HepG2 (cell line): ENCODE data around the gene ACSS1. TPM values are rescaled to one million over a fixed set of nuclear protein-coding genes. Genes with fewer than 3 reads are reported as not detected.

Experiments used
- ATAC-seq: fragments of 200-7000 bp; cut with Tn5 transposase; 3 replicates; pipeline ENCODE4 v1.9.1; 2020; ENCODE audit warnings: mild to moderate bottlenecking, moderate library complexity
- BruUV-seq: library from RNA; stranded (reverse); fragments of 400-500 nt; replicated peaks from 2 replicates; lab custom pipeline; 2021; lab: Mats Ljungman, UMichigan
- CTCF ChIA-PET: fragments of 300-600 bp; formaldehyde crosslinking; extraction: SDS; loops from one replicate; lab custom pipeline; 2021; ENCODE audit warnings: low total read pairs, inconsistent platforms, low intra/inter-chr PET ratio; lab: Yijun Ruan, JAX
- POLR2A ChIA-PET: fragments of 350-600 bp; sonication (Branson Sonifier 250); formaldehyde crosslinking; loops from one replicate; lab custom pipeline; 2020; ENCODE audit warnings: antibody characterized with exemption, inconsistent platforms; lab: Yijun Ruan, JAX
- DNase-seq: peaks from one replicate; pipeline ENCODE4 v3.0.0-alpha.2; 2015; ENCODE audit warnings: low spot score
- FAIRE-seq: peaks from 3 replicates; lab custom pipeline; 2011; peaks lifted over from hg19 to GRCh38; lab: Jason Lieb, UNC
- H2AFZ ChIP-seq: one replicate; pipeline ENCODE4 v1.6.1; 2011; ENCODE audit warnings: low read length, inconsistent platforms
- H3K27ac ChIP-seq: fragments of 300-600 bp; 3 replicates; pipeline ENCODE4 v1.8.0; 2011; ENCODE audit warnings: mixed run types, mild to moderate bottlenecking, mixed read lengths, low read length, inconsistent platforms; ENCODE audit not compliant: insufficient read depth; ENCODE audit errors: extremely low read length
- H3K27me3 ChIP-seq, 2 experiments: fragments of 200-600 bp in 1 of 2; 2 replicates in 1 of 2; 3 replicates in 1 of 2; pipeline versions ENCODE4 v1.6.0 to v1.8.0; 2011; ENCODE audit warnings: low read length in 2 of 2, mild to moderate bottlenecking in 2 of 2, moderate library complexity in 2 of 2, inconsistent platforms in 1 of 2; ENCODE audit not compliant: insufficient read depth in 2 of 2, control insufficient read depth in 1 of 2
- H3K36me3 ChIP-seq, 2 experiments: fragments of 200-600 bp in 1 of 2; replicated peaks in 1 of 2; 2 replicates in 1 of 2; 3 replicates in 1 of 2; pipeline versions ENCODE4 v1.5.1 to v1.8.0; 2011; ENCODE audit warnings: low read length in 2 of 2, inconsistent platforms in 1 of 2; ENCODE audit not compliant: insufficient read depth in 2 of 2, control insufficient read depth in 1 of 2
- H3K4me1 ChIP-seq: 2 replicates; pipeline ENCODE4 v1.5.1; 2012; ENCODE audit warnings: low read length, inconsistent platforms; ENCODE audit not compliant: insufficient read depth
- H3K4me2 ChIP-seq: 2 replicates; pipeline ENCODE4 v1.6.0; 2011; ENCODE audit warnings: low read depth, low read length, inconsistent platforms
- H3K4me3 ChIP-seq, 3 experiments: fragments of 200-600 bp in 1 of 3; sonication (generic), shearing (Covaris generic) in 1 of 3; replicated peaks in 1 of 3; 2 replicates each; pipeline ENCODE4 v1.5.1; 2011 to 2016; ENCODE audit warnings: low read length in 3 of 3, inconsistent platforms in 2 of 3, low read depth in 2 of 3, mild to moderate bottlenecking in 2 of 3, control low read depth in 1 of 3, mixed read lengths in 1 of 3; ENCODE audit not compliant: insufficient read depth in 1 of 3
- H3K79me2 ChIP-seq: one replicate; pipeline ENCODE4 v1.6.1; 2011; ENCODE audit warnings: low read length, inconsistent platforms; ENCODE audit not compliant: insufficient read depth
- H3K9ac ChIP-seq: 2 replicates; pipeline ENCODE4 v1.6.0; 2011; ENCODE audit warnings: mild to moderate bottlenecking, low read depth, low read length, inconsistent platforms; ENCODE audit not compliant: insufficient read depth
- H3K9me3 ChIP-seq: 2 replicates; pipeline ENCODE4 v1.5.1; 2012; ENCODE audit warnings: mild to moderate bottlenecking, low read length
- H4K20me1 ChIP-seq: 2 replicates; pipeline ENCODE4 v1.6.0; 2011; ENCODE audit warnings: inconsistent platforms, mild to moderate bottlenecking, low read length, moderate library complexity; ENCODE audit not compliant: insufficient read depth
- ATF7-NPFF ChIP-seq: sonication (generic); formaldehyde crosslinking; IDR thresholded peaks from 2 replicates; pipeline ENCODE4 v1.8.1; 2023; ENCODE audit warnings: mild to moderate bottlenecking, low read depth, missing genetic modification reagents, moderate library complexity
- FOXA1 ChIP-seq, 2 experiments: fragments of 450-650 bp in 1 of 2; sonication (generic) in 1 of 2; formaldehyde crosslinking in 1 of 2; IDR thresholded peaks; 2 replicates each; pipeline versions ENCODE4 v1.4.0 to v1.6.1; 2016 to 2020; ENCODE audit warnings: missing genetic modification reagents in 1 of 2
- GLI4 ChIP-seq: sonication (generic); formaldehyde crosslinking; IDR thresholded peaks from 2 replicates; pipeline ENCODE4 v1.5.1; 2020; ENCODE audit warnings: missing genetic modification reagents, mild to moderate bottlenecking, moderate library complexity, borderline replicate concordance
- KDM6A ChIP-seq: IDR thresholded peaks from 2 replicates; pipeline ENCODE4 v1.6.1; 2016; ENCODE audit warnings: low read depth
- KIAA2018 ChIP-seq: sonication (generic); formaldehyde crosslinking; IDR thresholded peaks from 2 replicates; pipeline ENCODE4 v1.5.0; 2020; ENCODE audit warnings: mild to moderate bottlenecking, missing genetic modification reagents, borderline replicate concordance
- MED8 ChIP-seq: sonication (generic); formaldehyde crosslinking; IDR thresholded peaks from 2 replicates; pipeline ENCODE4 v1.8.1; 2023; ENCODE audit warnings: mild to moderate bottlenecking, missing genetic modification reagents; ENCODE audit not compliant: insufficient replicate concordance
- NFYB ChIP-seq: sonication (generic); formaldehyde crosslinking; IDR thresholded peaks from 2 replicates; pipeline ENCODE4 v1.4.0; 2020; ENCODE audit warnings: missing genetic modification reagents
- ZNF207 ChIP-seq: fragments of 450-650 bp; IDR thresholded peaks from 2 replicates; pipeline ENCODE4 v1.6.1; 2016; ENCODE audit warnings: antibody characterized with exemption, borderline replicate concordance
- ZNF674 ChIP-seq: sonication (generic); formaldehyde crosslinking; IDR thresholded peaks from 2 replicates; pipeline ENCODE4 v1.5.0; 2020; ENCODE audit warnings: low read depth, mild to moderate bottlenecking, missing genetic modification reagents
- ZNF737 ChIP-seq: sonication (generic); formaldehyde crosslinking; IDR thresholded peaks from 2 replicates; pipeline ENCODE4 v1.5.0; 2020; ENCODE audit warnings: missing genetic modification reagents, mild to moderate bottlenecking, borderline replicate concordance
- ZNF839 ChIP-seq: sonication (generic); formaldehyde crosslinking; IDR thresholded peaks from 2 replicates; pipeline ENCODE4 v1.4.0; 2020; ENCODE audit warnings: missing genetic modification reagents, mild to moderate bottlenecking, borderline replicate concordance
- WGBS: methylation state at CpG from one replicate; pipeline ENCODE4 v1.1.6; 2017; ENCODE audit warnings: low lambda C conversion rate; 5-methylcytosine and 5-hydroxymethylcytosine counted together
- in situ Hi-C: cut with HindIII; loops from 2 replicates; pipeline ENCODE4 v1.10.0; 2017; ENCODE audit warnings: low pct_unique_long_range_greater_than_20kb; ENCODE audit not compliant: extremely low pct_ligation_motif_present
- intact Hi-C: fragments of 100-400 bp; cut with micrococcal nuclease; formaldehyde crosslinking; loops from one replicate; pipeline ENCODE4 v1.10.0; 2022; ENCODE audit not compliant: unreplicated experiment
- polyA plus RNA-seq, 8 experiments: library from polyadenylated mRNA; depleted of rRNA in 3 of 8; stranded (reverse) in 7 of 8; unstranded in 1 of 8; fragments of >200 nt; fragmentation: Illumina TruSeq in 4 of 8; extraction: Trizol in 4 of 8; gene quantifications; 2 replicates each; pipeline versions ENCODE4 v1.2.1 to v1.2.3, GENCODE V29; 2011 to 2016; ENCODE audit warnings: low read depth in 4 of 8, missing spikeins in 1 of 8, mixed read lengths in 1 of 8; ENCODE audit not compliant: insufficient read depth in 1 of 8
- total RNA-seq, 5 experiments: library from RNA; depleted of rRNA; stranded (reverse); fragments of >200 nt; fragmentation: Illumina TruSeq; extraction: Trizol; gene quantifications; 2 replicates each; pipeline ENCODE4 v1.2.3, GENCODE V29; 2016; ENCODE audit warnings: low read depth in 1 of 5
- TF ChIP-seq, protein P1 (sequence below): sonication (generic); formaldehyde crosslinking; IDR thresholded peaks from 2 replicates; pipeline ENCODE4 v1.4.0; 2020; ENCODE audit warnings: missing genetic modification reagents

ACSS1 gene
- total and polyA plus RNA-seq, 2 of the 13 experiments (the other 11 are each of a cell fraction or from before 2014, with no cell fraction given): 15.2 to 41.6 TPM

- POLR2A ChIA-PET: interaction anchor here (0.5 to 0.6 kb wide), 2 partner anchors 64 to 181 kb away, joined by 3 to 4 read pairs; no protein-coding TSS in a partner anchor
- no peak for FAIRE-seq
Measured at GRCh38 chr20:25007491-25008305, 50.2 kb downstream of the ACSS1 start.

More at GRCh38 chr20:25007491-25008305, 50.2 kb downstream of the ACSS1 start:
- Histone ChIP-seq H3K4me1 (no peaks in the 10 kb centered on the region), H2AFZ (no peak overlapping the region), H4K20me1 (no peaks in the 10 kb centered on the region), H3K9me3 (no peaks in the 10 kb centered on the region), H3K27me3 (0 out of 5 replicates have a peak, but pooled peaks cover 0 to 5% of the 10 kb centered on the region in 2 experiments), H3K27ac (no peak overlapping the region), H3K9ac (no peak overlapping the region), H3K79me2 (no peaks in the 10 kb centered on the region), H3K4me3 (no peak overlapping the region), H3K4me2 (no peak overlapping the region), H3K36me3 (peaks cover 0 to 3% of the 10 kb centered on the region in 2 experiments; a peak in 3 of 5 replicates)
- in situ Hi-C loops (no loop called here), intact Hi-C loops (no loop called here)
- CTCF ChIA-PET: no interaction called here
- ATAC-seq: no peak
- no peak for DNase-seq
- TF ChIP-seq FOXA1 (IDR thresholded peaks at IDR 0.05): no peak
- TF ChIP-seq FOXA1 (CRISPR knock-in tag; IDR thresholded peaks at IDR 0.05): no peak
- no peak for TF ChIP-seq ATF7-NPFF (CRISPR knock-in tag)
- TF ChIP-seq, protein P1, sequence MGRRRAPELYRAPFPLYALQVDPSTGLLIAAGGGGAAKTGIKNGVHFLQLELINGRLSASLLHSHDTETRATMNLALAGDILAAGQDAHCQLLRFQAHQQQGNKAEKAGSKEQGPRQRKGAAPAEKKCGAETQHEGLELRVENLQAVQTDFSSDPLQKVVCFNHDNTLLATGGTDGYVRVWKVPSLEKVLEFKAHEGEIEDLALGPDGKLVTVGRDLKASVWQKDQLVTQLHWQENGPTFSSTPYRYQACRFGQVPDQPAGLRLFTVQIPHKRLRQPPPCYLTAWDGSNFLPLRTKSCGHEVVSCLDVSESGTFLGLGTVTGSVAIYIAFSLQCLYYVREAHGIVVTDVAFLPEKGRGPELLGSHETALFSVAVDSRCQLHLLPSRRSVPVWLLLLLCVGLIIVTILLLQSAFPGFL: no peak
- TF ChIP-seq ZNF207: no peak
- no peak for TF ChIP-seq MED8 (CRISPR knock-in tag)
- TF ChIP-seq KIAA2018 (CRISPR knock-in tag): no peak
- no peak for TF ChIP-seq ZNF674 (CRISPR knock-in tag)
- TF ChIP-seq ZNF737 (CRISPR knock-in tag): no peak
- no peak for TF ChIP-seq KDM6A
- no peak for TF ChIP-seq NFYB (CRISPR knock-in tag)
- TF ChIP-seq GLI4 (CRISPR knock-in tag): no peak
- TF ChIP-seq ZNF839 (CRISPR knock-in tag): no peak
- BruUV-seq: no TSS peak
- WGBS: 76% methylated on average over 19 of the region's 22 CpGs
